Measurements from ENCODE around the gene ARHGAP42. TPM values are rescaled to one million over a fixed set of nuclear protein-coding genes. Genes with fewer than 3 reads are reported as not detected.
"Not testable (repeated sequence)": the region's sequence is repeated elsewhere in the genome, so short reads cannot be mapped to it uniquely, and the experiment has no call there.

The ARHGAP42 gene
- total RNA-seq, 1 experiment from 2014 or later = 21.5 TPM

DNA sequence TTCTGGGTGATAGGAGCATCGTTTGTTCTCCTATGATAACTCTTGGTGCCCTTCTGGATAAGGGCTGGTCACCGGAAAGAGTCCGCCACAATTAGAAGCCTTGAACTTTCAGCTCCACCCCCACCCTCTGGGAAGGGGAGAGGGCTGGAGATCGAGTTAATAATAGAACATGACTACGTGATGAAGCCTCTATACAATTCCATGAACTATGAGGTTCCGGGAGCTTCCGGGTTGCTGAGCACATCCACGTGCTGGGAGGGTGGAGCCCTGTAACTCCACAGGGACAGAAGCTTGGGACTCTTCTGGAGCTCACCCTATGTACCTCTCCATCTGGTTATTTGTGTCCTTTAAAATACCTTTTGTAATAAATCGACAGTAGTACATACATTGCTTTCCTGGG, 40.3 kb downstream of the ARHGAP42 start:
- DNase-seq = no peak
- no peaks in the 10 kb centered on the region for H3K27me3 ChIP-seq (ENCODE audit: control insufficient read depth, insufficient read depth, low read length)
- H3K36me3 ChIP-seq (replicated peaks; ENCODE audit: control insufficient read depth, insufficient read depth, low read length) = no peaks in the 10 kb centered on the region
- no peak overlapping the region for H3K4me3 ChIP-seq (ENCODE audit: insufficient read depth, low read depth, low read length)

DNA sequence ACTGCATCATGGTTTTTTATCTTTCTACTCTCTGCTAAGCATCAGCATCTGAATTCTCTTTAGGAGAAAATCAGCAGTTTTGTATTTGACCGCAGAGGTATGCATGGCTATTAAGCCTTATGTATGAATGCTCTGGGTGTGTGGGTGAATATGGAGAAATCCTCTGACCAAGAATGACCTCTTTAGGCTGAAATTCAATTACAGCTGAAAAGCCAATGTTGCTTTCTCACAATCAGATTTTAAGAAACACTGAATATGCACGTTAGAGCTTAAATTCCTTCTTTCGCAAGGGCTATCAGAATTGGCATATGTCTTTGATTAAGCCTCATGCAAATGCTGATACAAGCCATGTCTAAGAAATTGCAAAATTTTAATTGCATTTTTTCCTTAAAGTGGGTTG, 43.2 kb downstream of the ARHGAP42 start:
- DNase-seq = no peak
- Histone ChIP-seq H3K36me3 (replicated peaks; ENCODE audit: control insufficient read depth, insufficient read depth, low read length) (no peaks in the 10 kb centered on the region), H3K4me3 (ENCODE audit: insufficient read depth, low read depth, low read length) (no peak overlapping the region), H3K27me3 (ENCODE audit: control insufficient read depth, insufficient read depth, low read length) (no peaks in the 10 kb centered on the region)

DNA sequence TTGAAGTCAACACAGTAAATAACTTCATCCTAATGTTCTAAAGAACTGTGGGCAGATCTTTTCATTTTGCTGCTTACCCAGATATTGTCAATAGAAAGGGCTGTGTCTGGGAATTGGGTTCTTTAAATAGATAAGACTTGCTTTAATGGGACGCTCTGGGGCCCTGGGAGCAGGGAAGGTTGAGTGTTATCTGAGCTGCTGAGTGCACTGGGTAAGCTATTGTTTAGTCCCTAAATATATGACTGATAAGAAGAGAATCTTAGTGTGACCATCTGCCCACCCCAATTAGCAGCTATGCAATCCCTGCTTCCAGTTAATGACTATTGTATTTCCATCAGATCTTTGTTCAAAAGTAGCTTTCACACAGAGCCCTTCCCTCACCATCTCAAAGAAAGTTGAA, 44.4 kb downstream of the ARHGAP42 start:
- no peaks in the 10 kb centered on the region for H3K27me3 ChIP-seq (ENCODE audit: control insufficient read depth, insufficient read depth, low read length)
- no peak for DNase-seq
- no peaks in the 10 kb centered on the region for H3K36me3 ChIP-seq (replicated peaks; ENCODE audit: control insufficient read depth, insufficient read depth, low read length)
- no peak overlapping the region for H3K4me3 ChIP-seq (ENCODE audit: insufficient read depth, low read depth, low read length)

DNA sequence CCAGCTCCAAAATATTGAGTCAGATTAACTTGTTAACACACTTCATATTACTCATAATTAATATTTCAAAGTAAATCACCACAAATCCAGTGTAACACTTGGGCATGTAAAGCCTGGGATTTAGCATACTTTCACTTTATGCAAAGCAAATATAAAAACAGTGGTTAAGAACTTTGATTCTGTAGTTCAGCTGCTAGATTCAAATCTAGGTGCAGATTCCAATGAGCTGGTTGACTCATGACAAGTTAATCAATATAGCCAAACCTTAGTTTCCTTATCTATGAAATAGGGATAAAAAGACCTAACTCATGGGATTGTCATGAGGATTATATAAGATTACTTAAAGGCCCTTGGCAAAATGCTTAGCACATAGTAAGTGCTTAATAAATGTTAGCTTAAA, 45.9 kb downstream of the ARHGAP42 start:
- Histone ChIP-seq H3K27me3 (ENCODE audit: control insufficient read depth, insufficient read depth, low read length) (no peaks in the 10 kb centered on the region), H3K36me3 (replicated peaks; ENCODE audit: control insufficient read depth, insufficient read depth, low read length) (no peaks in the 10 kb centered on the region), H3K4me3 (ENCODE audit: insufficient read depth, low read depth, low read length) (no peak overlapping the region)
- no peak for DNase-seq

DNA sequence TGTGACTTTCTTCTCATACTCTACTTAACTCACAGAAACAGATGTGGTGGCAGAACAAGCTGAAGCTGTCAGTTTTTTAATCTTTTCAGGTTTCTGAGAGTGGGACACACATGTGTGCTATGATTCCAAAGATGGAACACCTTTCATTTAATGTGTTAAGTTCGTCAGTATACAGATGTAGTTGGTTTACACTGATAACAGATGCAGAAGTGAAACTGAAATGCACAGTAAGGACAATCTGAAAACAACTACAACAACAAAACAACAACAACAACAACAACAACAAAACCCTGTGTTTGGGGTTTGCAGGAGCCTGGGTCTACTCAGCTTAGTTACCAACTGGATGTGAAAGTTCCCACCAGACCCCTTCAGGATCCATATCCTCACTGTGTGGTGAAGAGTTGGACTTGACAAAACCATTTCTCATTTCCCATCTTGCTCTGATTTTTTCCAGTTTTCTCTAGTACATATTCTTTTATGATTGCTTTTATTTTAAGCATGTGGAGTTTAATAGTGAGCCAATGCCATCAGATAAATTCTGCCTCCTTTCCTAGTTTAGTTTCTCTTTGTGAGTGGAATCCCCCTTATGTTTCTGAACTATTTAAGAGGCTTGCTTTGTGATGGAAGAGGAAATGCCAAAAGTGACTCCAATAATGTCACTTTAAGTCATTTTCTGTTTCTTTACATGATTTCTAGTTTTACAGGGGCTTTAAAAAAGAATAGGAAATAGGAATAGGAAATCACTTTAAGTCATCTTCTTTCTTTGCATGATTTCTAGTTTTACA, 47.8 kb downstream of the ARHGAP42 start:
- Histone ChIP-seq H3K36me3 (replicated peaks; ENCODE audit: control insufficient read depth, insufficient read depth, low read length) (no peaks in the 10 kb centered on the region), H3K27me3 (ENCODE audit: control insufficient read depth, insufficient read depth, low read length) (no peaks in the 10 kb centered on the region), H3K4me3 (ENCODE audit: insufficient read depth, low read depth, low read length) (no peak overlapping the region)
- DNase-seq = no peak

DNA sequence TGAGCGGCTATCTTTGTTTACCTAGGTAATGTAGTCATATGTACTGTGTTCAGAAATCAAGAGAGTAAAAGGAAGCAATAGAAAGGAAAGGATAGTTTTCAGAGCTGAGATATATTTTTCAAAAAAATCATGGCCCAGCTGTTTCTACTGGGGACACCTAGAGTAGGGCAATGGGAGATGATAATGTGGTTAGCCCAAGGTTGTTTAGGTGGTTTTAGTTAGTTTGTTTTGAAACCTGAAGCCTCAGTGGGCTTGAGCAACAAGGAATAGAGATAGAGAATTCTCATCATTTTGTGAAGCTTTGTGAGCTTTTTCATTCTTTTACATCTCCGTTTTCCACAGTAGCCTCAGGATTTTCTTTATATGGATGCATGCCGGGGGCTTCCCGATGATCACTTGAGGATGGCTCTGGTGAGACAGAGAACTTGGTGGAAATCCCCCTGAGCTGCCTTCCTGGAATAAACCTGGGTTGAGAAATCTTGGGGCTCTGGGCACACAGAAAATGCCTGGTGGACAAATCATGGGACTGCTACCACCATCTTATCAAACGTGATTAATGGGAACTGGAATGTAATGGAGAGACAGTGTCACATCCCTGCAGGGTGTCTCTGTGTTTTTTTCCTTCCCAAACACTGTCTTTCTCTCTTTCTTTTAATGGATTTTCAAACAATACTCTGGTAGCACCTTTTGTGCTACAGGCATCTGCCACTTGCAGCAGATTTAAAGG, 49.0 kb downstream of the ARHGAP42 start:
- Histone ChIP-seq H3K36me3 (replicated peaks; ENCODE audit: control insufficient read depth, insufficient read depth, low read length) (no peaks in the 10 kb centered on the region), H3K4me3 (ENCODE audit: insufficient read depth, low read depth, low read length) (no peak overlapping the region), H3K27me3 (ENCODE audit: control insufficient read depth, insufficient read depth, low read length) (no peaks in the 10 kb centered on the region)
- no peak for DNase-seq

DNA sequence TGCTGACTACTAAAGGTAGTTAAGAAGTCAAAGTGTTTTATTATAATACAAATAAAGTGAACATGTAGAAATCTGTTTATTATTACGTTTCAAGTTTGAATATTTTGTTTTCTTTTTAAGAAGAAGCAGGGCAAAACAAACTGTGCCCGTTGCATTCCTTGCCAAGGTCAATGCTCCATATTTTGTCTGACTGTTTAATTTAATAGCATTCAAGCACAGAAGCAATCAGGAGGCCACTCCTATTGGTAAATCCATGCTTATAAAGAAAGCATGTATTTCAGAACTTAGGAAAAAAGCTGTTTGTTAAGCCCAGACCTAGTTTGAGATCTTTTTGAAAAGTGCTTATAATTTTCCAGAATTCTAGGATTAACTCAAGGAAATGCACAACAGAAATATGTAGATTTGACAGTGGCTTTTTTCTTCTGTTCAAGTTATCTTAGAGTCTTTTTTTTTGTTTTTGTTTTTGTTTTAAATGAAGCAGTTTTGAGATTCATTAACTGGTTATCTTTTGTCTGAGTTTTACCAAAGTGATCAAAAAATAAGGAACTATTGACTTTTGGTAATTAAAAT, 51.7 kb downstream of the ARHGAP42 start:
- H3K36me3 ChIP-seq (replicated peaks; ENCODE audit: control insufficient read depth, insufficient read depth, low read length) = no peaks in the 10 kb centered on the region

DNA sequence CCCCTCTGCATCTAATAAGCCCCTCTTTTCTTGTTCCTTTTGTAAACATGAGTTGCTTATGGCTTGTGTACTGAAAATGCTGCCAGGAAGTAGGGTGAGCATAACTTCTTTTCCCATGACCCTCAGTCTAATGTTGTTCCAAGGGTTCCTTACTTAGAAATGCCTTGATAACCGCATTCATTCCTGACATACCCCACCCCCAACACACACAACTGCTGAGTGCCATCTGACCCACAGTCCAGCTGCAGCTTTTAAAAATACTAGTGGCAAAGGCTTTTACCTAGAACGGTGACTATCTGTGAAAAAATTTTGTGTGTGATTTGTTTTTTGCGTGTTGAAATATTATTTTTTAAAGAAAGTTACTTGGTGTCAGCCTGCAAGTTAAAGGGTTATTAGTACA, 52.6 kb downstream of the ARHGAP42 start:
- H3K27me3 ChIP-seq (ENCODE audit: control insufficient read depth, insufficient read depth, low read length) = no peaks in the 10 kb centered on the region
- DNase-seq = no peak
- no peaks in the 10 kb centered on the region for H3K36me3 ChIP-seq (replicated peaks; ENCODE audit: control insufficient read depth, insufficient read depth, low read length)
- no peak overlapping the region for H3K4me3 ChIP-seq (ENCODE audit: insufficient read depth, low read depth, low read length)

More for the DNA sequence above, 51.7 kb downstream of the ARHGAP42 start:
- Histone ChIP-seq H3K27me3 (ENCODE audit: control insufficient read depth, insufficient read depth, low read length) (no peaks in the 10 kb centered on the region), H3K4me3 (ENCODE audit: insufficient read depth, low read depth, low read length) (no peak overlapping the region)
- no peak for DNase-seq

DNA sequence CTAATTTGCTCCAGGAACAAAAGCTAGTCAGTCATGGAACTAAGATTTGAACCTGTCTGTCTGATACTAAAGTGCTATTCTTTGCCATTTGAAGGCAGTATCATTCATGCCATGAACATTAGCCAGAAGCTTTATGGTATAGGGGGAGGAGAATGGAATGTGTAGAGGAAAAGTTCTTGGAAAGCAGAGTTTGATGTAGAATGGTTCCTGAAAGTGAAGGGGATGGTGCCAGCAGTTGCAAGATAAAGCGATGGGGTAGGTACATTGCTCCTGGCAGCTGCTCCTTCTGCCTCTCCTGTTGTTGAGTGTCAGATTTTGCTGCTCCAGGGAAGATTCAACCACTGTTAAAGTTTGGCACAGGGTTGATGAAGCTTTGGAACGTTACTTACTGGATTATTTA, 53.4 kb downstream of the ARHGAP42 start:
- Histone ChIP-seq H3K4me3 (ENCODE audit: insufficient read depth, low read depth, low read length) (no peak overlapping the region), H3K27me3 (ENCODE audit: control insufficient read depth, insufficient read depth, low read length) (no peaks in the 10 kb centered on the region), H3K36me3 (replicated peaks; ENCODE audit: control insufficient read depth, insufficient read depth, low read length) (no peaks in the 10 kb centered on the region)
- no peak for DNase-seq

DNA sequence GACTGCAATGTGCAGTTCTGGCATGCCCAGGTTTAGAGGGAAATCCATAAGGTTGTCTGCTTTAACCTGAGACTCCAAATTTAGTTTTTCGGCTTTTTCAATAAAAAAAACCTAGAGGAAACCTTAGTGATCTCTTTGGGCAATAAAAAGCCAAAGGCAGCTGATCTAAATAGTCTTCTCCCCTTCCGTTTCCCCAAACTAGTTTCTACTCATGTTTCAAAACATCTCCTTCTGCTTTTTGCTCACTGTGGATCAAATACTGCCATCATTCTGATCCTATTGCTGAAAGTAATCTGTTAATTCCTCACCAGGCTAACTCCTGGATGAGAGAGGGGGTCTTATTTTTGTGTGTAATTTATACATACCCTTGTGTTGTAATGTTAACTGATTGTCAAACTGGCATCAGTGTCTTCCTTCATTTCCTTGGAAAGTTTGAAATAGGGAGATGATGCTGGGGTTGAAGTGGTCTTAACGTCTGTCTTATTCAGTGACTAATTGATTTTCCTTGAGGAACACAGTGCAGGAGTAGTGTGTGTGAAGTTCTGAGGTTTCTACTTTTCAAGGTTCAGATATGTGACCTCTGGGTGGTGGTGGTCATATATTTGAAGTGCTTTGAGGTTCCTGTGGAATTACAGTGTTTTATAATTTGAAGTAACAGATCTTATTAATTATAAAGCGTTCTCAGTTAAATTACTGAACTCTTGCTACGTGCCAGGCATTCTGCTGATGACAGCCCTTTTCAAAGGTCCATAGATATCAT, 55.0 kb downstream of the ARHGAP42 start:
- DNase-seq = no peak
- no peak overlapping the region for H3K4me3 ChIP-seq (ENCODE audit: insufficient read depth, low read depth, low read length)
- H3K27me3 ChIP-seq (ENCODE audit: control insufficient read depth, insufficient read depth, low read length) = no peaks in the 10 kb centered on the region
- no peaks in the 10 kb centered on the region for H3K36me3 ChIP-seq (replicated peaks; ENCODE audit: control insufficient read depth, insufficient read depth, low read length)

DNA sequence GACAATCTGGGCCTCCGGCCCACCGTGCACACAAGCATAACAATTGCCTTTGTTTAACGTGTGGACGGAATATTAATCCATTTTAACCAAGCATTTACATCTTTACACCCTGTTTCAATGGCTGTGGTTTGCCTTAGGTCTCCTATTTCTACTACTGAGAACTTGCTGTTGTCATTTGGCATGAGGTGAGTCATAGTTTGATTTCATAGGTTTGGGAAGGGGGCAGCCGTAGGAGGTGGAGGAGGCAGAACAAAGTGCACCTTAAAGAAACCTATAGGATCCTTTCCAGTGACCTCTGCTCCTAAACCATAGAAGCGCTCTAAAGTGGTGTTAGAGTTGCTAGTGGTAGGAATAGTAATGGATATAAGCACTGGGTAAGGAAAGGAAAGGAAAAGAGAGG, 59.4 kb downstream of the ARHGAP42 start:
- Histone ChIP-seq H3K27me3 (ENCODE audit: control insufficient read depth, insufficient read depth, low read length) (no peaks in the 10 kb centered on the region), H3K4me3 (ENCODE audit: insufficient read depth, low read depth, low read length) (no peak overlapping the region), H3K36me3 (replicated peaks; ENCODE audit: control insufficient read depth, insufficient read depth, low read length) (no peaks in the 10 kb centered on the region; the same call in 1 of the 2 replicates)
- DNase-seq = no peak

DNA sequence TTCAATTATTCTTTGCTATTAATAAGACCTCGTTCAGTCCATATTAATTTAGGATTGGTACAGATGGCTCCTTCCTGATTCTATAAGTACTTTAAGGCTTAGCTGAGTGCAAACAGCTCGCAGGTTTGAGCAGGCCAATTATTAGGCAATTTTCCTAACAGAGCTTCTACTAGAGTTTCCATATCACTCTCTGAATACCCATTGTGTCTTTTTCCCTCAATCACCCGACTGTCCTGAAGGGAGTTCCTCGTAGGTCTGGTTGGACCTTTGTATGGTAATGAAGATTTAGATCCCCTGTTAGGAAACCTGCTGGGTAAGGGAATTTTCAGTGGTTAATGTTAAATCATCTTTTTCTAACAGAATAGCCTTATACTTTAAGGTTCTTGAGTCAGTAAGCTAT, 61.1 kb downstream of the ARHGAP42 start:
- Histone ChIP-seq H3K27me3 (ENCODE audit: control insufficient read depth, insufficient read depth, low read length) (no peaks in the 10 kb centered on the region), H3K4me3 (ENCODE audit: insufficient read depth, low read depth, low read length) (no peak overlapping the region), H3K36me3 (replicated peaks; ENCODE audit: control insufficient read depth, insufficient read depth, low read length) (no peaks in the 10 kb centered on the region; the same call in 1 of the 2 replicates)
- no peak for DNase-seq

DNA sequence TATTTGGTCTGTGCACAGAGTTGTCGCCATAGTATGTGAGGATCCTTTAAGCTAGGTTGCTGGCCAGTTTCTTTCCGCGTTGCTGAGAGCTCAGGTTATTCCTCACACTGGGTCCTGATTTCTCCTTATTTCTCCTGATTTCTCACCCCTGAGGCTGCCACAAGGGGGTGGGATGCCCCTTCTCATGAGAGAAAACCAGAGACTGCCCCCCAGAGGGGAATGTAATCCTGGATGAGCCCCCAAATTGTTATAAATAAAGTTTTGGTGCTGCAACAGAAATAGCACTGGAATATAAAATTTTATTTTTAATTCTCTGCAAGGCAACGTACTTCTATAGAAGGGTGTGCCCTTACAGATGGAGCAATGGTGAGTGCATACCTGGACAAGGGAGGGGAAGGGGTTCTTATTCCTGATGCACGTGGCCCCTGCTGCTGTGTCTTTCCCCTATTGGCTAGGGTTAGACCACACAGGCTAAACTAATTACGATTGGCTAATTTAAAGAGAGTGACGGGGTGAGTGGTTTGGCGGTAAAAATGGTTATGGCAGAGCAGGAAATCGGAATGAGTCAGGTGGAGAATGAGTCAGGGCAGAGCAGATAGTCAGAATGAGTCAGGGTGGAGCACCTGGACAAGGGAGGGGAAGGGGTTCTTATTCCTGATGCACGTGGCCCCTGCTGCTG, 62.9 kb downstream of the ARHGAP42 start:
- DNase-seq; H3K36me3 ChIP-seq (replicated peaks; ENCODE audit: control insufficient read depth, insufficient read depth, low read length); H3K27me3 ChIP-seq (ENCODE audit: control insufficient read depth, insufficient read depth, low read length); H3K4me3 ChIP-seq (ENCODE audit: insufficient read depth, low read depth, low read length): not testable (repeated sequence)

DNA sequence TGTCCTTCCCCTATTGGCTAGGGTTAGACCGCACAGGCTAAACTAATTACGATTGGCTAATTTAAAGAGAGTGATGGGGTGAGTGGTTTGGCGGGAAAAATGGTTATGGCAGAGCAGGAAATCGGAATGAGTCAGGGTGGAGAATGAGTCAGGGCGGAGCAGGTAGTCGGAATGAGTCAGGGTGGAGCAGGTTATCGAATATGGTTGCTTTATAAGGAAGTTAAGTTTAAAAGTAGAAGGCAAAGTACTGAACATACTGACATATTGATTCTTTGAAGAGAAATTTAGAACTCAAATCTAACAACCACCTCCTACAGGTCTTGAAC, 63.4 kb downstream of the ARHGAP42 start:
- not testable (repeated sequence) for H3K27me3 ChIP-seq (ENCODE audit: control insufficient read depth, insufficient read depth, low read length); H3K36me3 ChIP-seq (replicated peaks; ENCODE audit: control insufficient read depth, insufficient read depth, low read length); H3K4me3 ChIP-seq (ENCODE audit: insufficient read depth, low read depth, low read length); DNase-seq
